ENCODE results near the gene SOX18.

GRCh38 chr20:64025826-64026412 lies 23.5 kb downstream of the SOX18 start:
- no peak for TF ChIP-seq YY1 (IDR thresholded peaks at IDR 0.05; ENCODE audit: insufficient read depth, insufficient read length)
- TF ChIP-seq ZNF274 (IDR thresholded peaks at IDR 0.05; ENCODE audit: low read depth, low read length), result no peak

Data from NT2/D1 (cell line).